WERI-Rb-1 (cell line): Measurements from ENCODE around the gene ASCC1.

Experiments
- DNase-seq: peaks from one replicate; pipeline ENCODE4 v3.0.0-alpha.2; 2020
- H3K27ac ChIP-seq: fragments of 250-450 bp; sonication (Bioruptor Pico); 2 replicates; pipeline ENCODE4 v1.5.1; 2020; ENCODE audit warnings: mild to moderate bottlenecking, moderate library complexity
- H3K27me3 ChIP-seq: fragments of 250-450 bp; sonication (Bioruptor Pico); 2 replicates; pipeline ENCODE4 v1.5.1; 2021; ENCODE audit warnings: mild to moderate bottlenecking, low read depth, moderate library complexity; ENCODE audit not compliant: insufficient read depth, severe bottlenecking
- H3K36me3 ChIP-seq: fragments of 250-450 bp; sonication (Bioruptor Pico); 2 replicates; pipeline ENCODE4 v1.5.1; 2020; ENCODE audit warnings: mild to moderate bottlenecking, moderate library complexity
- H3K4me3 ChIP-seq: 2 replicates; pipeline ENCODE4 v1.5.1; 2011; ENCODE audit warnings: low read depth, mild to moderate bottlenecking, control low read depth, low read length
- H3K9me3 ChIP-seq: fragments of 250-450 bp; sonication (Bioruptor Pico); 2 replicates; pipeline ENCODE4 v1.5.1; 2021; ENCODE audit warnings: mild to moderate bottlenecking, moderate library complexity; ENCODE audit not compliant: severe bottlenecking
- CTCF ChIP-seq: IDR thresholded peaks from 2 replicates; pipeline ENCODE4 v1.5.1; 2011; ENCODE audit warnings: low read depth, mild to moderate bottlenecking, control low read depth, inconsistent platforms, low read length

The ASCC1 gene

GRCh38 chr10:72097448-72098300 is 118.4 kb downstream of the ASCC1 start:
- Histone ChIP-seq H3K9me3 (no peaks in the 10 kb centered on the region), H3K27me3 (no peaks in the 10 kb centered on the region), H3K36me3 (peaks cover 5% of the 10 kb centered on the region), H3K27ac (no peak overlapping the region), H3K4me3 (no peak overlapping the region)
- TF ChIP-seq CTCF: no peak
- DNase-seq: no peak

GRCh38 chr10:72096115-72097000 is 119.7 kb downstream of the ASCC1 start:
- Histone ChIP-seq H3K9me3 (no peaks in the 10 kb centered on the region), H3K27me3 (no peaks in the 10 kb centered on the region), H3K27ac (no peak overlapping the region), H3K4me3 (no peak overlapping the region), H3K36me3 (no peaks in the 10 kb centered on the region)
- no peak for TF ChIP-seq CTCF
- no peak for DNase-seq

- Histone ChIP-seq H3K9me3 (no peaks in the 10 kb centered on the region), H3K27ac (no peak overlapping the region), H3K36me3 (no peaks in the 10 kb centered on the region), H3K27me3 (no peaks in the 10 kb centered on the region), H3K4me3 (no peak overlapping the region)
- no peak for TF ChIP-seq CTCF
- DNase-seq: no peak
These were observed 120.9 kb downstream of the ASCC1 start for GRCh38 chr10:72095195-72095594.

GRCh38 chr10:72094574-72094973 is 121.5 kb downstream of the ASCC1 start:
- DNase-seq: no peak
- no peak for TF ChIP-seq CTCF
- H3K4me3 ChIP-seq: no peak overlapping the region

GRCh38 chr10:72093450-72093849 is 122.6 kb downstream of the ASCC1 start:
- no peak overlapping the region for H3K27ac ChIP-seq
- DNase-seq: no peak
- H3K36me3 ChIP-seq: no peaks in the 10 kb centered on the region
- no peaks in the 10 kb centered on the region for H3K27me3 ChIP-seq
- H3K9me3 ChIP-seq: no peaks in the 10 kb centered on the region
- no peak for TF ChIP-seq CTCF
- no peak overlapping the region for H3K4me3 ChIP-seq

More at GRCh38 chr10:72094574-72094973, 121.5 kb downstream of the ASCC1 start:
- Histone ChIP-seq H3K9me3 (no peaks in the 10 kb centered on the region), H3K27me3 (no peaks in the 10 kb centered on the region), H3K36me3 (no peaks in the 10 kb centered on the region), H3K27ac (no peak overlapping the region)
